GM19467 (cell line): ENCODE measurements around the gene ANP32A.
"Not testable (repeated sequence)": the region's sequence is repeated elsewhere in the genome, so short reads cannot be mapped to it uniquely, and the experiment has no call there.

Experiments used
- ATAC-seq: cut with Tn5 transposase; IDR thresholded peaks from one replicate; pipeline ENCODE4 v1.9.1; 2021; ENCODE audit warnings: mild to moderate bottlenecking, moderate library complexity; ENCODE audit not compliant: unreplicated experiment

ANP32A gene

GRCh38 chr15:68820295-68821189 is at the start of gene ANP32A:
Gene ANP32A (minus strand): TSS chr15:68820895. CDS start chr15:68820751, 144 bp downstream.
- ATAC-seq, result peak; percentile 54

- no peak for ATAC-seq
These were observed 47.6 kb upstream of the ANP32A start for GRCh38 chr15:68868296-68868695.

- no peak for ATAC-seq
These were observed 41.7 kb upstream of the ANP32A start for GRCh38 chr15:68862415-68862814.

- not testable (repeated sequence) for ATAC-seq
These were observed 38.0 kb upstream of the ANP32A start for GRCh38 chr15:68858666-68859065.

- ATAC-seq, result not testable (repeated sequence)
These were observed 36.7 kb upstream of the ANP32A start for GRCh38 chr15:68857443-68857842.

- no peak for ATAC-seq
These were observed 31.8 kb upstream of the ANP32A start for GRCh38 chr15:68852461-68852860.

- ATAC-seq, result no peak
These were observed 31.3 kb upstream of the ANP32A start for GRCh38 chr15:68851971-68852370.

GRCh38 chr15:68849497-68849896 is 28.8 kb upstream of the ANP32A start:
- no peak for ATAC-seq

GRCh38 chr15:68846851-68847439 is 26.2 kb upstream of the ANP32A start:
- no peak for ATAC-seq

GRCh38 chr15:68844856-68845550 is 24.3 kb upstream of the ANP32A start:
- ATAC-seq, result no peak

- ATAC-seq, result no peak
These were observed 23.0 kb upstream of the ANP32A start for GRCh38 chr15:68843425-68844311.

- no peak for ATAC-seq
These were observed 22.3 kb upstream of the ANP32A start for GRCh38 chr15:68842958-68843357.

- ATAC-seq, result no peak
These were observed 13.7 kb upstream of the ANP32A start for GRCh38 chr15:68834346-68834745.

GRCh38 chr15:68833700-68834331 is 13.1 kb upstream of the ANP32A start:
- no peak for ATAC-seq

- no peak for ATAC-seq
These were observed 9.6 kb upstream of the ANP32A start for GRCh38 chr15:68830141-68830785.

GRCh38 chr15:68829068-68829467 is 8.4 kb upstream of the ANP32A start:
- ATAC-seq, result no peak

- no peak for ATAC-seq
These were observed 2.9 kb upstream of the ANP32A start for GRCh38 chr15:68823561-68823960.

GRCh38 chr15:68822818-68823217 is 2.1 kb upstream of the ANP32A start:
- no peak for ATAC-seq

GRCh38 chr15:68821841-68822381 is 1.2 kb upstream of the ANP32A start:
- ATAC-seq, result no peak
